IgD-negative memory B cell (primary cell): ENCODE measurements around the gene SPTLC1. TPM values are rescaled to one million over a fixed set of nuclear protein-coding genes. Genes with fewer than 3 reads are reported as not detected.
"Not testable (repeated sequence)": the region's sequence is repeated elsewhere in the genome, so short reads cannot be mapped to it uniquely, and the experiment has no call there.

Experiments
- H3K27ac Mint-ChIP-seq, 3 donors: one replicate each; pipeline ENCODE4 v1.8.0; 2020 to 2022; ENCODE audit warnings: mild to moderate bottlenecking in 3 of 3, mixed read lengths in 3 of 3, moderate library complexity in 1 of 3
- H3K27me3 Mint-ChIP-seq: one replicate; pipeline ENCODE4 v1.8.0; 2021; ENCODE audit warnings: mixed read lengths
- H3K36me3 Mint-ChIP-seq: one replicate; pipeline ENCODE4 v1.8.0; 2020; ENCODE audit warnings: mild to moderate bottlenecking, mixed read lengths
- H3K4me1 Mint-ChIP-seq, 3 donors: one replicate each; pipeline ENCODE4 v1.8.0; 2020 to 2022; ENCODE audit warnings: mixed read lengths in 3 of 3, mild to moderate bottlenecking in 1 of 3
- H3K4me3 Mint-ChIP-seq, 4 donors: one replicate each; pipeline ENCODE4 v1.8.0; 2020 to 2022; ENCODE audit warnings: mild to moderate bottlenecking in 4 of 4, mixed read lengths in 4 of 4, moderate library complexity in 3 of 4
- H3K9me3 Mint-ChIP-seq, 3 donors: one replicate each; pipeline ENCODE4 v1.8.0; 2020 to 2021; ENCODE audit warnings: mixed read lengths in 3 of 3, mild to moderate bottlenecking in 1 of 3
- polyA plus RNA-seq: library from polyadenylated mRNA; unstranded; fragments of 300-500 nt; fragmentation: Illumina TruSeq; gene quantifications from one replicate; pipeline ENCODE4 v1.2.3, GENCODE V29; 2021

Gene SPTLC1
- polyA plus RNA-seq, 1 donor from 2014 or later: 26.7 TPM

DNA sequence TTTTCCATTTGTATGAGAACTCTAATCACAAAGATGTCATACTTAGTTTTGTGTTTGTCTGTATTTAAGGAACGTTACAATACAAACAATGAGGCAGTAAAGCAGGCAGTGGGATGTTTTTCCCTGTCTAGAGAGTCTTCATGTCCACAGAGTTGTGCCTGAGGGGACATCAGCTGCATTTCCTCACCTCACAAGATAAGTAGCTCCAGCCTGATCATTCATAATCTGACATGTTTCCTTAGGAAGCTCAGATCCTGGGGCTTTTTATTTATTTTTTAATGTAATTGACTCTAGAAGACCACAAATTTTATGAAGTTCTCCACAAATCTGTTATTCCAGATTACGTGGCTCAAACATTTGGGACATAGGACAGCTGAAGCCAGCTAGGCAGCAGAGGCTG is 78.5 kb downstream of the SPTLC1 start:
- Mint-ChIP-seq H3K27ac (no peak overlapping the region), H3K4me1 (no peaks in the 10 kb centered on the region), H3K4me3 (no peak overlapping the region), H3K9me3 (no peaks in the 10 kb centered on the region), H3K36me3 (peaks cover 6% of the 10 kb centered on the region), H3K27me3 (no peaks in the 10 kb centered on the region)

DNA sequence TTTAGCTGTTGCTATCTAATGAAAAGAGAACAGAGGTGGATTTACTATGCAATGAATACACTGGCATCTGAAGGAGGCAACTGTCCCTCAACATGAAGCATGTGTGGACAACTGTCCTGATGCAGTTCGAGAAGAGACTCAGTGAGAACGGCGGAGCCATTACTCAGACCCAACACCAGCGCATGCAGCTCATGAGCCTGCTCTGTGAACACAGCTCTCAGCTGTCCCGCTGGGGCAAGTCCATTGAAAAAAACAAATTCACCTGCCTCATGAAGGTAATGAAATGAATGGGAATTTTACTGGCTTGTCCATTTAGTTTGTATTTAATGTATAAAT is 78.8 kb downstream of the SPTLC1 start:
- Mint-ChIP-seq H3K27me3 (no peaks in the 10 kb centered on the region), H3K4me1 (no peaks in the 10 kb centered on the region), H3K36me3 (peaks cover 6% of the 10 kb centered on the region), H3K27ac (no peak overlapping the region), H3K4me3 (no peak overlapping the region), H3K9me3 (no peaks in the 10 kb centered on the region)

DNA sequence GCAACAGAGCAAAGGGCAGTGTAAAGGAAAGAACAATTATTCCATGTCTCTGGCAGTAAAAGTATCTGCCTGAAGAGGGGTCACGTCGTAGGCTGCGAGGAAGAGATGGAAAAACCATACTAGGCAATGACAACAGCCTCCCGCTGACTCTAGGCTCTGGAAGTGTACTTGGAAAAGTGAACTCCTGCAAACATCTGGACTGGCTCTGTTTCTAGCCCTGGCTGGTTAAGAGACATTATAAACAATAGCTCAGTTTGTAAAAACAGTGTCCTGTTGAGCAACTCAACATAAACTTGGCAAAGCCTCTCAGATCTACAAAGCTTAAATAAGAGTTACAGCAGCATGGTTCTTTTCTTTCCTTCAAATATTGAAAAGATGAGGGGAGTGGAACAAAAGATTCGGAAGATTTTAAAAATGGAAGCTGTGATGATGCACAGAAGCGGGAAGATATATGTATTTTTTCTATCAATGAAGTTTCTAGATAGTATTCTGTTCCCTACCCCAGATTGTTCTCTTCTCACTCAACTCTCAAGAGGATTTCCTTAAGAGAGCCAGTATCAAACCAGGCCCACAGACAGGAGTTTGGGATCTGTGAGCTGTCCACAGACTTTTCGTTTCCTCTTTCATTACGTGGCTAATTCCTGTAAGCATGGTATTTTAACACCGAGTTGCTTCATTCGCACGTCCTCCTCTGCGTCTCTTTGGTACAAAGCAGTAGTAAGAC is 79.4 kb downstream of the SPTLC1 start:
- Mint-ChIP-seq H3K4me3 (no peak overlapping the region), H3K4me1 (no peaks in the 10 kb centered on the region), H3K9me3 (no peaks in the 10 kb centered on the region), H3K36me3 (peaks cover 6% of the 10 kb centered on the region), H3K27me3 (no peaks in the 10 kb centered on the region), H3K27ac (no peak overlapping the region)

DNA sequence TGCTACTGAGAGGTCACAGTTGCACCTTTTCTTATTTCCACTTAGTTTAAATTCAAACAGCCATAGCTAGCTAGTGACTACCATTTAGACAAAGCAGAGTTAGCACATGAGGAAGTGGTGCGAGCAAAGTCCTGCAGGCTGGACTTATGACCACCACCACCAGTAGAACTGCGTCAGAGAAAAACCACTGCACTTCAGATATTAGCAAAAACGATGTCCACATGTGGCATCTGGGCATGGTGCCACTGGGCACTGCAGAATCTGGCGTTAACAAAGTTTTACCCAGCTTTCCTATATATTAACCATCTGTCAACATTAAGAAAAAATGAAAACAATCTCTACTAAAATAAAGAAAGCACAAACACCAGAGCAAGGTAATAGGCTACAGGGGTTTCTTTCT is 80.1 kb downstream of the SPTLC1 start:
- no peak overlapping the region for H3K27ac Mint-ChIP-seq
- no peak overlapping the region for H3K4me3 Mint-ChIP-seq
- H3K27me3 Mint-ChIP-seq: no peaks in the 10 kb centered on the region
- no peaks in the 10 kb centered on the region for H3K9me3 Mint-ChIP-seq
- H3K36me3 Mint-ChIP-seq: peaks cover 6% of the 10 kb centered on the region
- H3K4me1 Mint-ChIP-seq: no peaks in the 10 kb centered on the region

DNA sequence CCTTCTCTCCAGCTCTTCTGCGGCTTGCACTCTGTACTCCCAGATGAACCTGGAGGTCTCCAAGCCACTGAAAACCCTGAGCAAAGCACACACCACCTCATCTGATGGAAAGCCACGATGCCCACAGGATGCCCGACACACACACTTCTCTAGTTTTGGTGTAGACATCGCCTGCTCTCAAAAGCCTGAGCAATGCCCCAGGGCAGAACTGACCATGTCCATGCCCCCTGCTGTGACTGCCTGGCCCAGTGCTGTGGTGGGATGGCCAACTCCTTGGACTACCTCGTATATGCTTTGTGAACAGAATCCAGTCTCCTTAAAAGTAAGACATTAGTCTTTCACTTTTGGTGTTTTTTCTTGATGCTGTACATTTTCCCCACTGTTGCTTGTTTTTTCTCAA is 81.2 kb downstream of the SPTLC1 start:
- peaks cover 6% of the 10 kb centered on the region for H3K36me3 Mint-ChIP-seq
- H3K9me3 Mint-ChIP-seq: no peaks in the 10 kb centered on the region
- no peak overlapping the region for H3K4me3 Mint-ChIP-seq
- H3K27me3 Mint-ChIP-seq: no peaks in the 10 kb centered on the region
- H3K4me1 Mint-ChIP-seq: no peaks in the 10 kb centered on the region
- H3K27ac Mint-ChIP-seq: no peak overlapping the region

DNA sequence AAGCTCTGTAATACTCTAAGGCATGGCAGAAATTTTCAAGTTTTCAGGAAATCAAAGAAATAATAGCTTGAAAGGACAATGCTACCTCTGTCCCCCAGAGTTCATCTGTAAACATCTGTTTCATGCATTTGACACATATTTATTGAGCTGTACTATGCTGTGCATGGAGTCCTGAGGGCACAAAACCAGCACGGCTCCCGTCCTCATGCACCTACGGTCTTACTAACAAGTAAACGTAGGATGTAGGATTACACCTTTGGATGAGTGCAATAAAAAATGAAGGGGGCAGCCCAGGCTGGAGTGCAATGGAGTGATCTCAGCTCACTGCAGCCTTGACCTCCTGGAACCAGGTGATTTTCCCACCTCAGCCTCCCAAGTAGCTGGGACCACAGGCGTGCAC is 81.9 kb downstream of the SPTLC1 start:
- peaks cover 6% of the 10 kb centered on the region for H3K36me3 Mint-ChIP-seq
- no peaks in the 10 kb centered on the region for H3K27me3 Mint-ChIP-seq

DNA sequence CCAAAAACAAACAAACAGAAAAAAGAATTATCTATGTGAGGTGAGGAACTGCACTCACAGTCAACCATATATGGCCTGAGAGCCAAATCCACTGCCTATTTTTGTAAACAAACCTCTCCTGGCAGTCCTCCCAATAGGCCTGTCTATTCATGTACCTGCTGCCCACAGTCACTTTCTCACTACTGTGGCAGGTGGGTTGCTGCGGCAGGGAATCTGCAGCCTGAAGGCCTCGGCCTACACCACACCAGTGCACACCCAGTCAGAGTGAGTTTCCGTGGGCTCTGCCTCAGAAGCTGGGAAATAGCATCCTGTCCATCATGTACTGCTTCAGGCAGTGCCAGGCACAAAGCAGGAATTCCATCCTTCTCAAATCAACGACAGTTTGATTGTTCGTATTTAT is 82.3 kb downstream of the SPTLC1 start:
- Mint-ChIP-seq H3K27ac (no peak overlapping the region), H3K4me3 (no peak overlapping the region), H3K4me1 (no peaks in the 10 kb centered on the region), H3K27me3 (no peaks in the 10 kb centered on the region), H3K9me3 (no peaks in the 10 kb centered on the region), H3K36me3 (peaks cover 6% of the 10 kb centered on the region)

More for the DNA sequence above, 81.9 kb downstream of the SPTLC1 start:
- Mint-ChIP-seq H3K27ac (peak overlapping the region in 1 of 3 donors; percentile 78), H3K4me1 (no peaks in the 10 kb centered on the region), H3K9me3 (no peaks in the 10 kb centered on the region), H3K4me3 (no peak overlapping the region)

DNA sequence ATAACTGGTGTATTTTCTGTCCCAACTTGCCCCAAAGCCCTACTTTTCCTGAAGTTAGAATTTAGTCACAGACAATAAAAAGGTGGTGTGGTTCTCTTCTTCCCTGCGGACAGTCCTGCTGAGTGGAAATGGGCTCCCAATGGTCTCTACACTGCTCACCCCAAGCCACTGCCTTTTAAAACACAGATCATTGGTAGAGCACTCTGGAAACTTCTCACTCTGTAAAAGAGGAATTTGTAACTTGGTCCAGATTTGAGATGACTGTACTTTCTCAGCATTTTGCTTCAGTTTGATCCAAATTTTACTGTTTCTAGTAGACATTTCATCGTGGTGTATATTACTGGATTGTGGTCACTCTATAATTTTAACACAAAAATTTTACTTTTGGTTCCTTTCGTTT is 84.8 kb downstream of the SPTLC1 start:
- Mint-ChIP-seq H3K36me3 (peaks cover 4% of the 10 kb centered on the region), H3K4me1 (no peaks in the 10 kb centered on the region), H3K9me3 (no peaks in the 10 kb centered on the region), H3K27ac (no peak overlapping the region), H3K27me3 (no peaks in the 10 kb centered on the region), H3K4me3 (no peak overlapping the region)

DNA sequence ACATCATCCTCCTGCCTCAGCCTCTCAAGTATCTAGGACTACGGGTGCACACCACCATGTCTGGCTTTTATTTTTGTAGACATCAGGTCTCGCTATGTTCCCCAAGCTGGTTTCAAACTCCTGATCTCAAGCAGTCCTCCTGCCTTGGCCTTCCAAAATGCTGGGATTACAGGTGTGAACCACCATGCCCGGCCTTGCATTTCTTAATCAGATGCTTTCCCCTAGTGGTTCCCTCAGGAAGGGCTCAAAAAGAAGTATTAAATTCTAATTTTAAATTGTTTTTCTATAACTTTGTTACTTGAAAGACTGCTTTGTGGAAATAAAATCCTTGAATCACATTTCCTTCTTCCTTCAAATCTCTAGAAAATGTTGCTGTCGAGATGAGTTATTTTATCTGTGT is 85.7 kb downstream of the SPTLC1 start:
- no peaks in the 10 kb centered on the region for H3K4me1 Mint-ChIP-seq
- H3K36me3 Mint-ChIP-seq: peaks cover 4% of the 10 kb centered on the region
- no peak overlapping the region for H3K4me3 Mint-ChIP-seq
- no peak overlapping the region for H3K27ac Mint-ChIP-seq
- H3K27me3 Mint-ChIP-seq: no peaks in the 10 kb centered on the region
- H3K9me3 Mint-ChIP-seq: no peaks in the 10 kb centered on the region

DNA sequence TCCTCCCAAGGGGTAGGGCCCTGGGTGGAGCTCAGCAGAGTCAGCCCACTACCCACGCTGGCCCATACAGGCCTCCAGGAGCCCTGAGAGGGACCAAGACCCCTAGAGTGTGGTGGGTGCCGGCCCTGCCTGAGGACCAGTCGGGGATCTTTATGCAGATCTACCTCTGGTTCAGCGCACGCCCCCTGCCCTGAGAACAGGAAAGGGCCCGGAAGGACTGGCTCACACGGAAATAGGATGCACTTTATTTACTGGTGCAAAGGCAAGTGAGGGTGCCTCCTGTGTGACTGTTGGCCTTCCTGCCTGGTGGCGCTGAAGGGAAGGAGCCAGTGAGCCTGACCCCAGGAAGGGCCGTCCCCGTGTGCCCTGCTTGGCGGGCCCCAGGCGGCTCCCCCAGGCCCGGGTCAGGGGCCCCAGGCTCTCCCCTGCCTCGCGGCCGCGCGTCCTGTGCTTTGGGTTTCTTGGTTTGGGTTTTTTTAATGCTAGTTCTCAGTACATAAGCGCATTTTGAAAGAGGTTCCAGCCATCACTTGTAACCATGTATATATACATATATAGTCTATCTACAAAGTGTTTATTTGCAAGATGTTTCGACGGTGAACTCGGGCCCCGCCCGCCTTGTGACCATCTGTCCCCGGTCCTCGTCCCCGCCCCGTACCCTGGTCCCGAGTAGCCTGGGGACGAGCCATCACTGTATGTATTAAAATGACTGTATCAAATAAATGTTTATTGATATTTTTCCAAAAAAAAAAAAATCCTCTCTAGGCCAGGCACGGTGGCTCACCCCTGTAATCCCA is 88.8 kb downstream of the SPTLC1 start:
- Mint-ChIP-seq H3K36me3 (no peaks in the 10 kb centered on the region), H3K27ac (no peak overlapping the region), H3K4me1 (no peaks in the 10 kb centered on the region), H3K4me3 (no peak overlapping the region), H3K9me3 (peaks cover 0 to 13% (median 4%) of the 10 kb centered on the region in 3 donors), H3K27me3 (no peaks in the 10 kb centered on the region)

DNA sequence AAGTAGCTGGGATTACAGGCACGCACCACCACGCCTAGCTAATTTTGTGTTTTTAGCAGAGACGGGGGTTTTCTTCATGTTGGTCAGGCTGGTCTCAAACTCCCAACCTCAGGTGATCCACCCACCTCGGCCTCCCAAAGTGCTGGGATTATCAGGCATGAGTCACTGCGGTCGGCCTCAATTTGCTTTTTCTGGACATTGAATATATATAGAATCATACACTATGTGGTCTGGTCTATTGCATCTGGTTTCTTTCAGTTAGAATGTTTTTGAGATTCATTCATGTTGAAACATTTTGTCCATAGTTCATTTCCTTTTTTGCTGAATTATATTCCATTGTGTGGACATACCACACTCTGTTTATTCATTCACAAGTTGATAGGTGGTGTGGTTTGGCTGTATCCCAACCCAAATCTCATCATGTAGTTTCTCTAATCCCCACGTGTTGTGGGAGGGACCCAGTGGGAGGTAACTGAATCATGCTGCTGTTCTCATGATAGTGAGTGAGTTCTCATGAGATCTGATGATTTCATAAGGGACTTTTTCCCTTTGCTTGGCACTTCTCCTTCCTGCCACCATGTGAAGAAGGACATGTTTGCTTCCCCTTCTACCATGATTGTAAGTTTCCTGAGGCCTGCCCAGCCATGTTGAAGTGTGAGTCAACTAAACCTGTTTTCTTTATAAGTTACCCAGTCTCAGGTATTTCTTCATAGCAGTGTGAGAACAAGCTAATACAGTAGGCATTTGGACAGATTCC is 93.2 kb downstream of the SPTLC1 start:
- H3K4me3 Mint-ChIP-seq, H3K4me1 Mint-ChIP-seq, H3K27ac Mint-ChIP-seq, H3K36me3 Mint-ChIP-seq, H3K27me3 Mint-ChIP-seq: not testable (repeated sequence)
- peaks cover 0 to 18% (median 4%) of the 10 kb centered on the region in 3 donors for H3K9me3 Mint-ChIP-seq

DNA sequence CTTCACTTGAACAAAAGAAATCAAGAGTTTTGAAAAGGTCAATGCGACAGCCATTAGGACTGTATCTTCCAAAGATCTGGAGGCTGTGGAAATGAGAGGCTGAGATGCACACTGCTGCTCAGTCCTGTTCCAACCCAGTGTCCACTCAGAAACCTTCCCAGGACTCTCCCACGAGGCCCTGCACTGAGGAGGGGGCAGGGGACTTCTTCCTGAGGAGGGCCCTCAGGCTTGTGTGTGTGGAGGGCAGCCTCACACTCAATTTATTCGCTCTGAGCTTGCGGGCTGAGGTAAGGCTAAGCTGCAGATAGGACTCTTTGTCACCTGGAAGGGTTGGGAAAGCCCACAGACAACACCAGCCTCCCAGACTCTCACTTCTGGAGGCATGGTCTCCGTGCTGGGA is 95.6 kb downstream of the SPTLC1 start:
- Mint-ChIP-seq H3K9me3 (peaks cover 5 to 22% (median 7%) of the 10 kb centered on the region in 3 donors), H3K4me3 (no peak overlapping the region), H3K4me1 (no peaks in the 10 kb centered on the region), H3K27ac (no peak overlapping the region), H3K36me3 (peaks cover 3% of the 10 kb centered on the region), H3K27me3 (peaks cover 1% of the 10 kb centered on the region)

DNA sequence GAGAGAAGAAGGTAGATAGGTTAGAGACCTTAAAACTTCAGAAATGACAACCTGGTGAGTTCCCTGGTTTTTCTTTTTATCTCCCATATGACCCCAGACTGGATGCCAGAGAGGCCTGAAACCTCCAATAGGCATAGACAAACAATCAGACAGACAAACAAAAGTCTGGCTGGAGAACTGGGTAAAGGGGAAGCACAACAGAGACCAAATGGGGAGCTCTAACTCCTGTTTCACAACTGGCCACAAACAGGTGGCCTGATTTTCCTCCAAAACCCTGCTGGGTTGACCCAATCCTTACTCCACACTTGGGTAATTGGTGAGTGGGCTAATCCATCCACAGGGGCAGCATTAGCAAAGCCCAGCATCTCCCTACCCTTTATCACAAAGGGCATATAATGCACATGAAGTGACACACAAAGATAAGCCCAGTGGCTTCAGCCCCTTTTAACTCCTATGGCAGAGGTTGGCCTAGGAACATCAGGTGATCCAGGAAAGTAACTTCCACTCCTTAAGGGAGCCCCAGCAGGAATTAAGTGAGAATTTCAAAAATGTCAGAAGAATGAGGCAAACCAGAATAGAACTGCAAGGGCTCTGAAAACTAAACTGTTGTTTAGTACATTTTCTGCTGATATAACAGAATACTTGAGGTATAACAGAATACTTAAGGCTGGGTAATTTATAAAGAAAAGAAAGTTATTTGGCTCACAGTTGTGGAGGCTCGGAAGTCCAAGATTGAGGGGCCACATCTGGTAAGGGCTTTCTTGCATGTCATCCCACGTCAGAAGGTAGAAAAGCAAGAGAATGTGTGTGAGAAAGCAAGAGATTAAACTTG is 104.3 kb downstream of the SPTLC1 start:
- Mint-ChIP-seq H3K27ac (no peak overlapping the region), H3K4me1 (no peaks in the 10 kb centered on the region), H3K4me3 (no peak overlapping the region), H3K27me3 (peaks cover 2% of the 10 kb centered on the region), H3K36me3 (peaks cover 1% of the 10 kb centered on the region), H3K9me3 (peaks cover 2 to 15% (median 5%) of the 10 kb centered on the region in 3 donors)

DNA sequence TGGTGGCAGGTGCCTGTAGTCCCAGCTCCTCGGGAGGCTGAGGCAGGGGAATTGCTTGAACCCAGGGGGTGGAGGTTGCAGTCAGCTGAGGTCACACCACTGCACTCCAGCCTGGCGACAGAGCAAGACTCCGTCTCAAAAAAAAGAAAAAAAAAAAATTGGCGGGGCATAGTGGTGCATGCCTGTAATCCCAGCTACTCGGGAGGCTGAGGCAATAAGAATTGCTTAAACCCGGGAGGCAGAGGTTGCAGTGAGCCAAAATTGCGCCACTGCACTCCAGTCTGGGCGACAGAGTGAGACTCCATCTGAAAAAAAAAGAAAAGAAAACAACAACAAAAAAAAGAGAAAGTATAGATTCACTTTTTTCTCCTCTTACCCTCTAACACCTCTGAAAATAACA is 105.0 kb downstream of the SPTLC1 start:
- H3K36me3 Mint-ChIP-seq, H3K27me3 Mint-ChIP-seq, H3K4me1 Mint-ChIP-seq, H3K4me3 Mint-ChIP-seq, H3K27ac Mint-ChIP-seq: not testable (repeated sequence)
- H3K9me3 Mint-ChIP-seq: peaks cover 2 to 15% (median 3%) of the 10 kb centered on the region in 3 donors

DNA sequence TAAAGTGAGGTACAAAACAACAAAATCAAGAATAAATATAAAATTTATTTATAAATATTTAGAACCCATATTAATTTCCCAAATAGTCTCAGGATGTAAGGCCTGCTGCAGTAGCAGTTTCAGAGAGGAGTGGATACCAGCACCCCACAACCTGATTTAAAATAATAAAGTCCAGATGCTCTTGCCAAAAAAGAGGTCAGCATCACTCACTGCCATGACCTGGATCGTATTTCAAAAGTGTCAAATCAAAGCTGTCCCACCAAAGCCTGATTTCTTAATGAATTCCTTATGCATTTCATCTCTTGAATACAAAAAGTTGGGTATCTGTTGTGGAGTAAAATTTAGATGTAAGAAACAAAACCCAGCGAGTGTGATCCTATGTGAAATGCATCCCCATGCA is 107.2 kb downstream of the SPTLC1 start:
- H3K36me3 Mint-ChIP-seq: peaks cover 2% of the 10 kb centered on the region

More for the DNA sequence above, 107.2 kb downstream of the SPTLC1 start:
- H3K27me3 Mint-ChIP-seq: peaks cover 3% of the 10 kb centered on the region
- H3K4me1 Mint-ChIP-seq: no peaks in the 10 kb centered on the region
- no peak overlapping the region for H3K27ac Mint-ChIP-seq
- no peaks in the 10 kb centered on the region for H3K9me3 Mint-ChIP-seq
- H3K4me3 Mint-ChIP-seq: no peak overlapping the region
